Tibial artery (tissue), 4 donors: Measurements from ENCODE around the gene NOLC1.

Experiments used
- DNase-seq, 2 donors: peaks; one replicate each; pipeline ENCODE4 v3.0.0-alpha.2; 2019
- H3K27ac ChIP-seq, 2 donors: fragments of 200-600 bp; sonication (generic) in 1 of 2; 1 replicate in 1 of 2; 2 replicates in 1 of 2; pipeline ENCODE4 v1.5.1; 2018 to 2019; ENCODE audit warnings: mild to moderate bottlenecking in 1 of 2
- H3K27me3 ChIP-seq, 2 donors: fragments of 200-600 bp; sonication (generic) in 1 of 2; one replicate each; pipeline versions ENCODE4 v1.5.1 to v1.6.0; 2016 to 2019
- H3K36me3 ChIP-seq, 3 donors: fragments of 200-600 bp; sonication (generic) in 2 of 3; one replicate each; pipeline ENCODE4 v1.5.1; 2016 to 2019; ENCODE audit warnings: mild to moderate bottlenecking in 2 of 3
- H3K4me1 ChIP-seq, 4 donors: fragments of 200-600 bp; sonication (generic) in 2 of 4; 1 replicate in 3 of 4; 2 replicates in 1 of 4; pipeline ENCODE4 v1.5.1; 2016 to 2019
- H3K4me3 ChIP-seq, 2 donors: fragments of 200-600 bp; sonication (generic) in 1 of 2; 1 replicate in 1 of 2; 2 replicates in 1 of 2; pipeline ENCODE4 v1.5.1; 2018 to 2019; ENCODE audit warnings: mild to moderate bottlenecking in 2 of 2
- H3K9me3 ChIP-seq, 3 donors: fragments of 200-600 bp; sonication (generic) in 1 of 3; one replicate each; pipeline ENCODE4 v1.5.1; 2016 to 2019
- CTCF ChIP-seq, 2 experiments: fragments of 200-600 bp in 1 of 2; fragments of 450-650 bp in 1 of 2; IDR thresholded peaks; one replicate each; pipeline ENCODE4 v1.5.1; 2017 to 2019; ENCODE audit warnings: antibody characterized with exemption in 2 of 2, mild to moderate bottlenecking in 1 of 2, moderate library complexity in 1 of 2
- intact Hi-C: fragments of 100-400 bp; cut with DNase I; formaldehyde crosslinking; loops from one replicate; pipeline ENCODE4 v1.15.0; 2023; ENCODE audit warnings: low total_unique reads

The NOLC1 gene

DNA sequence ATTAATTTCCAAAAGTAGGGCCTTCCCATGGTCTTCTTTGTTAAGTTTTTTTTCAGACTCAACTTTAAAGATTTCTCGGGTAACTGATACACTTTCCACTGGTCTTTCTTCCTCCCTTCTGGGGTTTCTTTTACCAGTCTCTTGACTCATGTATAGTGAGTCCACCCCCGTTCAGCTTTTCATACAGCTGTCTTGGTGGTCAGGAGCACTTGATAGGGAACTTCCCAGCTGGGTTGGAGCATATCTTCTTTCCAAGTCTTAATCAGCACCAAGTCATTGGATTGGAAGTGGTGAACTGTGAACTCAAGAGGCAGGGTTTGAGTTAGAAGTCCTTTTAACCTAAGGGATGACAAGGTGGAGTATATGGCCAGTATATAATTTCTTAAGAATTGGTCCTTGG is 44.7 kb downstream of the NOLC1 start:
- Histone ChIP-seq H3K36me3 (no peaks in the 10 kb centered on the region), H3K27ac (no peak overlapping the region), H3K4me3 (no peak overlapping the region), H3K4me1 (no peaks in the 10 kb centered on the region), H3K9me3 (no peaks in the 10 kb centered on the region), H3K27me3 (peaks cover 0 to 8% of the 10 kb centered on the region in 2 donors)
- intact Hi-C loops: no loop called here
- TF ChIP-seq CTCF (IDR thresholded peaks at IDR 0.05): no peak
- no peak for DNase-seq

GRCh38 chr10:102198027-102198426 is 45.8 kb downstream of the NOLC1 start:
- Histone ChIP-seq H3K4me3 (no peak overlapping the region), H3K27me3 (peaks cover 0 to 10% of the 10 kb centered on the region in 2 donors), H3K36me3 (no peaks in the 10 kb centered on the region), H3K4me1 (no peaks in the 10 kb centered on the region), H3K9me3 (no peaks in the 10 kb centered on the region), H3K27ac (no peak overlapping the region)
- DNase-seq: no peak
- no peak for TF ChIP-seq CTCF (IDR thresholded peaks at IDR 0.05)
- intact Hi-C loops: no loop called here

- intact Hi-C loops: no loop called here
- no peaks in the 10 kb centered on the region for H3K4me1 ChIP-seq
- no peak for DNase-seq
- no peak overlapping the region for H3K27ac ChIP-seq
- H3K36me3 ChIP-seq: no peaks in the 10 kb centered on the region
- TF ChIP-seq CTCF (IDR thresholded peaks at IDR 0.05): no peak
- H3K27me3 ChIP-seq: peaks cover 0 to 14% of the 10 kb centered on the region in 2 donors
- peaks cover 0 to 9% (median 3%) of the 10 kb centered on the region in 3 donors for H3K9me3 ChIP-seq
- H3K4me3 ChIP-seq: no peak overlapping the region
Measured at GRCh38 chr10:102200751-102201640, 48.8 kb downstream of the NOLC1 start.

- H3K36me3 ChIP-seq: no peaks in the 10 kb centered on the region
- H3K9me3 ChIP-seq: peaks cover 0 to 9% (median 3%) of the 10 kb centered on the region in 3 donors
- intact Hi-C loops: no loop called here
- no peaks in the 10 kb centered on the region for H3K4me1 ChIP-seq
- TF ChIP-seq CTCF (IDR thresholded peaks at IDR 0.05): no peak
- H3K27me3 ChIP-seq: peaks cover 0 to 14% of the 10 kb centered on the region in 2 donors
- no peak overlapping the region for H3K4me3 ChIP-seq
- DNase-seq: no peak
- no peak overlapping the region for H3K27ac ChIP-seq
Measured at GRCh38 chr10:102202386-102202785, 50.2 kb downstream of the NOLC1 start.

GRCh38 chr10:102208311-102209035 is 56.3 kb downstream of the NOLC1 start:
- Histone ChIP-seq H3K4me3 (no peak overlapping the region), H3K4me1 (peaks cover 0 to 4% (median 0%) of the 10 kb centered on the region in 4 donors), H3K36me3 (no peaks in the 10 kb centered on the region), H3K27me3 (peaks cover 0 to 2% of the 10 kb centered on the region in 2 donors), H3K9me3 (peaks cover 0 to 9% (median 3%) of the 10 kb centered on the region in 3 donors), H3K27ac (no peak overlapping the region)
- DNase-seq: no peak
- no peak for TF ChIP-seq CTCF (IDR thresholded peaks at IDR 0.05)
- intact Hi-C loops: no loop called here
